HG03025 (cell line): ENCODE results near the gene HEATR9.

Source experiments
- ATAC-seq: cut with Tn5 transposase; IDR thresholded peaks from one replicate; pipeline ENCODE4 v1.9.1; 2021; ENCODE audit warnings: mild to moderate bottlenecking, moderate library complexity; ENCODE audit not compliant: unreplicated experiment, low FRiP score

The HEATR9 gene

DNA sequence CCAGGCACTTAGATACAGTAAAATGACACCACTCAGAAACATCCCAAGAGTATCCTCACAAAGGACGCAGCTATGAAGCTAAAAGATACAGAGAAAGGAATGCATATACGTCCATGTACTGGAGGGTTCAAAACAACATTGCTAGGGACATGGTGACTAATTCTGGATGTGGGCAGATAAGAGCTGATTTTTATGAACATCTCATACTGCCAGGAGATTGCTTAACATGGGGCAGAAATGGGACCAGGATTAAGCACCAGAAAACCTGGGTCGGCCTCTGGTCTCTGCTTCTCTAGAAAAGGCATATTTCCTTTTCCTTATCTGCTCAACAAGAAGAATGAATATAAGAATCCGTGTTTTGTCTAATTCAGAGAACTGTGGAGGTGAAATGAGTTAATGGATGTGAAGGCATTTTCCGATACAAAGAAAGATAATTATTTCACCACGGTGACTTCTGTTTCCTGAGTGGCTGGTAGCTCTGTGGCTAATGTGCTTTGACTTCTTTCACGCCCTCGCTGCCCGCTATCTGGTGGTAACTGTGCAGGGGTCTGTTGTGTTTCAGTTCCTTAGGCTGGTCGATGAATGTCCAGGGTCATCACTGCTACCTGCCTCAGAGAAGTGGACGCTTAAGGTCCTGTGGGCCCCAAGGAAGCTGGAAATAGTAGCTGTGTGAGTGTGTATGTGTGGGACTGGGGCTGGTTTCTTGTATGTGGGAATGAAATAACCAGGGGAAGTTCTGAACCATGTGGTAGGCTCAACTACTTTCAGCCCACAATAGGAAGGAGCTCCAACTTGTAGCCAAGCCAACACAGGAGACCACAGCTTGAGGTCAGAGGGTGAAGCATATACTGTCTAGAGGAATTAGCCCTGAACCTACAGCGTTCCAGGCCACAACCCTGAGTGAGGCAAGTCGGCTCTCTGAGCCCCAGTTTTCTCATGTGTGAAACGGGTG lies 27.2 kb upstream of the HEATR9 start:
- ATAC-seq: no peak

DNA sequence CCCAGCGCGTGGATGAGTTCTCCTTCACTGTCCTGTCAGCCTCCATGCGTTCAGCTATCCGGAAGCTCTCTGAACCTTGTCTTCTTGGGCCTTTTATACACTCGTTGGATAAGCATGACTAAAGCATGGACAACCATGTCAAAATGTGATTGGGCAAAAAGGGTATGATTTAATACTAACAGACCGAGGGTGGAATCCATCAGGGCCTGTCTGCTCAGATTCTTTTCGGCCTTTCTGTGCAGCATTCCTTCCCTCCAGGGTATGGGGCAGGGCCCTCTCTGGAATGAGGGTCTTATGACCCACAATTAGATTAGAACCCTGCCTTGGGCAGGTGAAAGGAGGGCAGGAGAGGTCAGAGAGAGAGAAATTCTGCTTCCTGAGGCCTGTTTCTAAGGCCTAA lies 25.5 kb upstream of the HEATR9 start:
- ATAC-seq: no peak

DNA sequence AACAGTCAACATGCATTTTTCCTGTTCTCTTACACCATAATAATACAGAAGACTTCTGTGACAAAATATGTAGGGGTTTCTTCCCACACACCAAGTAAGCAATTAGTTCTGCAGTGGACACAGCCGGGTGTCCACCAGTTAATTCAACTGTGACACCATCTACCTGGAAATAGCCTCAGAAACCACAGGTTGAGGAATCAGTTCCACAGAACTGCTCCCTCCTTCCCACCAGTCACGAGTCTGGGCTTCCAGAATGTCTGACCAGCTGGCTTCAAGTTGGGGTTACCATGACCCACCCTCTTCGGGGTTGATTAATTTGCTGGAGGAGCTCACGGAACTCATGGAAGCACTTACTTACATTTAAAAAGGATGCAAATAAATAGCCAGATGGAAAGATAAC lies 25.1 kb upstream of the HEATR9 start:
- no peak for ATAC-seq

DNA sequence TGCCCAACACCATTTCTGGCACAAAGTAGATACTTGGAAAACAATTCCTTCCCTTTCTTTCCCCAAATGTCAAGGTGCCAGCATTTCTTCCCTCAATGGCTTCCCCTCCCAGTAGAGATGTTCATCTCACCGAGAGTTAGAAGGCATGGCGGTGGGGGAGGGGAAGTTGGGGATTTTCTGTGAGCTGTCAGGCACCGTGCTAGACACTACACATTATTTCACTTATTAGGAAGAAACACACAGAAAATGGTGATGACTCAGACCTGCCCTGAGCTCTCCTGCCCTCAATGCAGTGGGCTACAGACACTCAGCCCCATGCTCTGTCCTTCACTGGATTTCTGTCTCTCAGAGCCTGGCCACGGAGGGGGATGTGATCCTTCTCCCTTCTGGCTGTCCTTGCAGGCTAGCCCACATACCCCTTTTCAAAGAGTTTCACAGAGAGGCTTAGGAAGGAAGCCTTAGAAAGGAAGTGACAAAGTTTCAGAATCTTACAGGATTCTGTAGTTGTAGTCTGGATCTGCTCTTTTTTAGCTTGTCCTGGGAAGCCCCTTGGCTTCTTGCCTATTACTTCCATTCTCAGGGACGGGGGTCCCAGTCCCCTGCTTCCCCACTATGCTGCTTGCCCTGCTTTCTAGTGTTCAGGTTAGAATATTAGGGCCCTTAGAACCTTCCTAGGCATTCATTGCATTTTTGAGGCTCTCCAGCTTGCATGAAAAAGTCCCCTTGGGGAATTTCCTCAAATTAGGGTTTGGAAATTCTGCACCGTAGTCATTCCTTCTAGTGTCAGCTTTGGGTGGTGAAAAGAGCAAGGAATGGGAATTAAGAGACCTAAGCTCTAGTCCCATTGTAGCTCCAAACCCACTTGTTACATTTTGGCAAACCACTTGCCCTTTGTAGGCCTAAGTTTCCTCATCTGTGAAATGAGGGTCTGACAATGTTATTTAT lies 23.7 kb upstream of the HEATR9 start:
- no peak for ATAC-seq

DNA sequence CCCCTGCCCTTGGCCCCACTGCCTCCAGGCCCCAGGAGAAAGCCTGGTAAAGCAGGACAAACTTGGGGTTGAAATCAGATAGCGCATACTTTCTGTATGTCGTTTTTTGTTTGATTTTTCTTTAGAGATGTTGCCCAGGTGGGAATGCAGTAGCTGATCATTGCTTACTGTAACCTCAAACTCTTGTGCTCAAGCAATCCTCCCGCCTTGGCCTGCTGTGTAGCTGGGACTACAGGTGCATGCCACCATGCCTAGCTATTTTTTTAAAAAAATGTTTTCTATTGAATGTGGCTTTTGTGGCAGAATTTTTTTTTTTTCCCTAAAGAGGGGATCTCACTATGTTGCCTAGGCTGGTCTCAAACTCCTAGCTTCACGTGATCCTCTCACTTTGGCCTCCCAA lies 22.6 kb upstream of the HEATR9 start:
- no peak for ATAC-seq

DNA sequence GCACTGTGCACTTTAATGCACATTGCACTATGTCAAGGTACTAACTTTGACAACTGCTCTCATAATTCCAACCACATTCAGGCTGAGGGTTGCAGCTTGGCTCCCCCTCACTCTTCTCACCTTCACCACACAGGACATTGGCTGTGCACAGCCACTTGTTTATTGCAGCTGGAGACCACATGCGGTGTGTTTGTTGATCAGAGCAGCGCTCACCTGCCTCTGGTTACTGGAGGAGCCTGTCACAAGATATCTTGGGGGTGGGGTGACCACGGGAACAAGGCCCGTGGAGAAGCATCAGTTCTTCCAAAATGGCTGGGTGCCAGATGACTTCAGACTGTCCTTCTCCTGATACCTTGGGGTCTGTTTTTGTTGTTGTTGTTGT lies 22.1 kb upstream of the HEATR9 start:
- no peak for ATAC-seq

DNA sequence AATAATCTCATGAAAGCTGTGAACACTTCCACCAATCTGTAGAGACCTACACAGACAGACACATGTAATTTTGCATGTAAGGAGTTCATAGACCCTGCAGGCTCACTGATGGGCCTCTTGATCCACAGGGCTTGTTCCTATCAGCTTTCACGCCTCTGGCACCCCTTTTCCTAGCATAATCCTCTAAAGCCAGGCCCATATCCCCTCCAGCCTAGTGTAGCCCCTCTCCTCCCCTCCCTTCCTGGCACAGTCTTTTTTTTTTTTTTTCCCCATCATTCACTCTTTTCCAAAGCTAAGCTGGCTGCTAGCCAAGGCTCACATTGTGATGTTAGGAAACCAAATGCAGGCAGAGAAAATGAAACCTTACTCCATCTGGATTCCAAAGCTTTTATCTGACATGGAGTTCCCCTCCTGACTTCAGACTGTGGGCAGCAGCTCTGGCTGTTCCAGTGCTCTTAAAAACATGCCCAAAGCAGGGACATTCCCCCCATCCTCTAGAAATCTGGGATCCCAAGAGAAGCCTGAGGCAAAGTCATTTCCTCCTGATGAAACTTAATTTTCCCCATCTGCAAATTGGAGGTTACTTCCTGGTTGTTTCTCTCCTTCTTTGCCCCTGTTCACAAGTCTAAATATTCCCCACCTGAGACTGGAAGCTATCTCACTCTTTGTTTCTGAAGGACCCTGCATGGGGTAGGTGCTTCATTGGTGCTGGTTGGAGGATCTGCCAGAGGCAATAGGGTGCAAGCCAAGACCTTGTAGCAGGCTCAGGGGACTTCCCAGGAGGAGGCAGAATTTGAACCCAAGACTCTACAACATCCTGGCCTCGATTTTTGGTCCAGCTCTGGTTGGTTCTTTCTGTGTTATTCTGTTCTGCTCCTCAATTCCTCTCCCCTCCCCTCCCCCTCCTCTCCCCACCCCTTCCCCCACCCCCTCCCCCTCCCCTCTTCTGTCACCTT lies 21.4 kb upstream of the HEATR9 start:
- no peak for ATAC-seq

DNA sequence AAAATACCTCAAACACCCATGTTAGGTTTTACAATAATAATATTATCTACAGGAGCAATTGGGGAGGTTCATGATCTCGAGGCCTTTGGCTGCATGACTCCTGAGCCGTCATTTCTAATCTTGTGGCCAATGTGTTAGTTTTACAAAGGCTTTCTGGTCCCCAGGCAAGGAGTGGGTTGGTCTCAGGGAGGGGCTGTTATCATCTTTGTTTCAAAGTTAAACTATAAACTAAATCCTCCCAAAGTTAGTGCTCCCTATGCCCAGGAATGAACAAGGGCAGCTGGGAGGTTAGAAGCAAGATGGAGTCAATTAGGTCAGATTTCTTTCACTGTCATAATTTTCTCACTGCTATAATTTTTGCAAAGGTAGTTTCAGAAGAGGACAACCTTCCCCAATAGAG lies 20.6 kb upstream of the HEATR9 start:
- no peak for ATAC-seq

DNA sequence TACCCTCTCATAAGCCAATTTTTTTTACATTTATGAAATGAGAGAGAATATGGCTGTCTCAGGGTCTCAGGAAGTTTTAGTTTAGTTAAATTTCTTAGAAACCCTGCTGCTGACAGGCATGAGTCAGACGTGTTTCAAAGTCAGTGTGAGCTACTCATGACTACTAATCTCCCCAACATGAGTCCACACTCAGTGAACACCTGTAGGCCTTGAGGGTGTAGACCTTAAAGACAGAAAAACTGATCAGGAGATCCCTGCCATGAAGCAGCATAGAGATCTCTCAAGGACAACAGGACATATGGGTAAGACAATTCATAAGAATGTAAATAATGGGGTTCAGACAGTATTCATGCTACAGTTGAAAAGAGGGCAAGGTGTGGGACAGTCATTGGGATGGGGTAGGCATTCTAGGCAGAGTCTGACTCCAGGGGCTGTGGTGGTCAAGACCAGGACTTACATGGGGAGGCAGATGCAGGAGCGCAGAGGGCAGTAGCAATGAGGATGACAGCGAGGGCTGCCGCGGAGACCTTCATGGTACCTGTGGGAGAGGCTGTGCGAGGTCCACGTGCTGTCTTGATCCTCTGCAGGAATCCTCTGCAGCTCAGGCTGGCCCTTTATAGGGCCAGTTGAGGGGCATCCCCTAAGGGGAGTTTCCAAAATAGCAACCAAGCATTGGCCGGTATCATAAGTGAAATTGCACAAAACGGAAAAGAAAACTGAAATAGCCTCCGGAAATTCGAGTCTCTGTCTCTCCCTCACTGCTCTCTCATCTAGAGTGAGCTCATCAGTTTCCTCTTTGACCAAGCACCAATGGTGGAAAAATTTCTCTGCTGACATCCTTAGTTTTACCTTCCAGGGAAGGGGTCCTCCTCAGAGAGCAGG lies 11.3 kb upstream of the HEATR9 start, which contains the start of gene CCL5:
TSS of gene CCL5 (minus strand) at position 588 of the 882 bp plus-strand sequence.
- peak; percentile 82 for ATAC-seq

DNA sequence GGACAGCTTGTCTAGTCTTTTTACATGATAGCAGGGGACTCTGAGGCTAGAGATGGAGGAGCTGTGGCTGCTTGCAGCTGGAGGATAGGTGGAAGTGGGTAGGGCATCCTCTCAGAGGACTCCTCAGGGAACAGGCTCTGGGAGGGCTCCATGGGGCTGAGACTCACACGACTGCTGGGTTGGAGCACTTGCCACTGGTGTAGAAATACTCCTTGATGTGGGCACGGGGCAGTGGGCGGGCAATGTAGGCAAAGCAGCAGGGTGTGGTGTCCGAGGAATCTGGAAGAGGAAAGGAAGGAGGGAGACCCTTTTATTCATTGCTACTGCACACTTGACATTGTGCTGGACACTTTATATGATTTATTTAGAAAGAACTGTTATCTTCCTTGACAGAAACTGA lies 9.7 kb upstream of the HEATR9 start:
- ATAC-seq: no peak

DNA sequence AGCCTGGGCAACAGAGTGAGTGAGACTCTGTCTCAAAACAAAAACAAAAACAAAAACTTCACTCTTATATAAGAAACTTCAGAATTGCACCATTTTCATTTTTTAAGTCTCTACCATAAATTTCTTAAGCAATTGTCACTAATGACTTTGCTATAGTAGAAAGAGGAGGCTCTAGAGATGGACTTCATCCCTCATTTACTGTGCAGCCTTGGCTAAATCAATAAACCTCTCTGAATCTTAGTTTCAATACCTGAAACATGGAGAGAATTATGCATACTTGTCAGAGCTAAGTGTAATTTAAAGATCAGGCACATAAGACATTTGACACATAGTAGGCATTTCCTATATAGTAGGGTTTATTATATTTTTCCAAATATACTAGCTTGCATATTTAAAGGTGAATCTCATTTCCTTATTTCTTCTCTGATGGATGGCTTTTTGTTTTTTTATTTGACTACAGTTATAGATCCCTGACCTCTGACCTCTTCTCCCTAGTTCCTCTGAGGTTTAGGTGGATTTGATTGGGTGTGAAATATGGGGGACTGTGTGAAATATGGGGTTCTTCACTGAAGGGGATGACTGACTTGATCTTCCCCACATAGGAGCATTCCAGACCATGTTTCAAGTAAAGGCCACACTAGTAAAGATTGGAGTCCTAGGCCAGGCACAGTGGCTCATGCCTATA lies 8.8 kb upstream of the HEATR9 start:
- ATAC-seq: no peak

DNA sequence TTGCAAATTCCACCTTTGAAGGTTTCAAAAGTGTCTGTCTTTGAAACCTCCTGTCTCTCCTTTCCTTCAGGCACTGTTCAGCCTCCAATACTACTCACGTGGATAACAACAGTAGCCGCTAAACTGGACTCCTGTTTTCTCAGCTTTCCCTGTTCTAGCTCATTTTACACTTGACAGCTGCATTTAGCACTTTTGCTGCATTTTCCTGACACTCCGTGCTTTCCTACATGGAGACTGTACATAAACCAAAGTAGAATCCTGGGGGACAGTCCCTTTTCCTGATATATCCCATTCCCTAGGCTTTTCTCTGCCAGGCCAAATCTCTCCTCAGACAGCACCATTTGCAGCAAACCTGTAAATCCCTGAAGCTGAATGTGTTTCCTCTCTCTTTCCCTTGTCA lies 7.8 kb upstream of the HEATR9 start:
- no peak for ATAC-seq

DNA sequence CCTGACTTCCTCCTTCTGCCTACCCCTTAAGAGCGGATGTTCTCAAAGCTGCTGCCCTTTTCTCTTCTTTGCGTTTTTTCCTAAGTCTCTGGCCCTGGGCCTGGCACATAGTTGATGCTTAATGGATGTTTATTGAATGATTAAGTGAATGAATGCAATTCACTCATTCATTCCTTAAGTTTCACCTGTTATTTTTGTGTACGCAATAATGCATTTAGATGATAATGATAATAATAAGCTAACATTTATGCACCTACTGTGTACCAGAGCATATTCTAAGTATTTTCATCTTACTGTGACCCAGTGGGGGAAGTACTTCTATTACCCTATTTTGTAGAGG lies 7.1 kb upstream of the HEATR9 start:
- no peak for ATAC-seq

DNA sequence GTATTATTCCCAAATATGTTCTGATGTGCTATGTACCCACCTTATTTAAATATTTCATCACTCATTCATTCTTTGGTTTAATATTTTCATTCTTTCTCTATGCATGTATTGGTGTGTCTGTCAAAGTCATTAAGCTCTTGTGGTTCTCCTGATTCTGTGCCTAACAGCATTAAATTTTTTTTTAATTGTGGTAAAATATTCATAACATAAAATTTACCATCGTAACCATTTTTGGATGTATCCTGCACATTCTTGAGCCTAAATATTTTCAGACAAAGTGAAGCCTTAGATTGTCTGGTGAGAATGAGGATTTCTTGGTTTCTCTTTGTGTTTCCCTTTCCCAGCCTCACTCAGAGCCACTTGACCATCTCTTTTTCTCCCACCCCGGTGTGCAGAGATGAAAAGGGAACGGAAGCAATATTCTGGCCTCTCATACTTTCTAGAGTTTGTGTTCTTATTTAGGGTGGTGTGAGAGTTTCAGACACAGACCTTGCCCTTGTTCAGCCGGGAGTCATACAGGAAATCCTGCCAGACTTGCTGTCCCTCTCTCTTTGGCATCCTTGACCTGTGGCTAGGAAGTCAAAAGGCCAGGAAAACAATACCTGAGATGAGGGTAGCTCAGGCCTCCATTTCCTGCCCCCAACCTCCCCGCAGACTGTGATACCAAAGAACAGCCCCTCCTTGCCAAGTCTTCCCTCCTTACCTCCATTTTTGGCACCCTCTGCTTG lies 6.5 kb upstream of the HEATR9 start:
- no peak for ATAC-seq

DNA sequence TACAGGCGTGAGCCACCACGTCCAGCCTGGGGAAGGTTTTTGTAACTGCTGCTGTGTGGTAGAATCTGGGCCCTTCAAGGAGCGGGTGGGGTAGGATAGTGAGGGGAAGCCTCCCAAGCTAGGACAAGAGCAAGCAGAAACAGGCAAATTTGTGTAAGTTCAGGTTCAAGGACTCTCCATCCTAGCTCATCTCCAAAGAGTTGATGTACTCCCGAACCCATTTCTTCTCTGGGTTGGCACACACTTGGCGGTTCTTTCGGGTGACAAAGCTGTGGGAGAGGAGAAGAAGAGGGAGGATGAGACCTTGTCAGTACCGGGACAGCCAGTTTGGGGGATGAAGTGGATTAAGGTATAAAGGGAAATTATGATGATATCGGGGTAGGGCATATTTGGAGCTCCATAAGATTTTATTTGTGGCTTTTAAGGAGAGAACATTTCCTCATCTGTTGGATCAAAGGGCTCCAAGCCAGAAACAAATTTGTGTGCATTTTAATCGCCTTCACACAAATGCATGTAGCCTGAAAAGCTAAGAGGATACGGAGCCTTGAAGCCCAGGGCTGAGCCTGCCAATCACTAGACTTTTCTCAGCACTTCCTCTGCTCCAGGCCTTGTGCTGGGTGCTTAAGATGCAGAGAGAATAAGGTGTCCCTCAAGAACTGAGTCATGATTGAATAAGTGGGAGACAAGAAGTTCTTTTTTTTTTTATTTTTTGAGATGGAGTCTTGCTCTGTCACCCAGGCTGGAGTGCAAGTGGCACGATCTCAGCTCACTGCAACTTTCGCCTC lies 3.7 kb upstream of the HEATR9 start:
- no peak for ATAC-seq

DNA sequence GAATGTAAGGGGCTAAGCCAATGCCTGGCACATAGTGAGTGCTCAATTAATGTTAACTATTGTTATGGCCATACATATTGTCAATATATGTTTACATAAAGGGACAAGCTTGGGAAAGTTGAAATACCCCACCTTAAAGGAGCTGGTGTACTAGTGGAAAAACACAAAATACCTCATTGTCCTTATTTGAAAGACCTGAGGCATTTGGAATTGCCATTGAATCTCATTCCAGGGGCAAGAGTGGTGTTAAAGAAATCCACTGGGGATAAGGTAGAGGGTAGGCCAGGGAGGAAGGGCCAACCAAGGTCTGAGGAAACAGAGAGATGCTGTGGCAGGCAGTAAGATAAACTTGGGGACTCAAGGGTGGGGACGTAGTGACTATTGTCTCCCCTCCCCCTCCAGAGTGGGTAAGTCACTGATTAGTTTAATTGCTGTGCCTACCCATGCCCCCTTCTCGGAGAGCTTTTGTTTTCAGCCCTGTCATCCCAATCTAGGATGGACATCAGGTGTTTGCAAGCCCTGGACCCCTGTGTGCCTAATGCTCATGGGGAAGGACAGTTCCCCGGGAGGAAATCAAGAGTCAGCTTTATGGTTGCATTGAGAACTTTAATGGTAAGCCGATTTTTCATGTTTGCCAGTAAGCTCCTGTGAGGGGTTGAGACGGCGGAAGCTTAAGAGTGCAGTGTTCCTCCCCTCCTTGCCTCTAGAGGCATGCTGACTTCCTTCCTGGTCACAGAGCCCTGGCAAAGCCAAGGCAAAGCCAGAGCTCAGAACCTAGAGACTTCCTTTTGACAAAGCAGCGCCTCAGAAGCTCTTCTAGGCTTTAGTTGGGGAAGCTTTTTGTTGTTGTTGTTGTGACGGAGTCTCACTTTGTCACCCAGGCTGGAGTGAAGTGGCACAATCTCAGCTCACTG lies 2.5 kb upstream of the HEATR9 start:
- no peak for ATAC-seq
